Stomach smooth muscle (tissue), 2 donors: ENCODE results near the gene FDX1.
"Not testable (repeated sequence)": the region's sequence is repeated elsewhere in the genome, so short reads cannot be mapped to it uniquely, and the experiment has no call there.

Experiments used
- H3K27ac ChIP-seq: one replicate; pipeline ENCODE4 v1.7.0; 2013; ENCODE audit warnings: mild to moderate bottlenecking, low read length, inconsistent platforms
- H3K27me3 ChIP-seq, 2 donors: one replicate each; pipeline ENCODE4 v1.7.0; 2013; ENCODE audit warnings: low read length in 2 of 2; ENCODE audit not compliant: insufficient read depth in 2 of 2, control insufficient read depth in 1 of 2
- H3K36me3 ChIP-seq, 2 donors: one replicate each; pipeline ENCODE4 v1.7.0; 2013; ENCODE audit warnings: low read length in 2 of 2; ENCODE audit not compliant: control insufficient read depth in 2 of 2, insufficient read depth in 2 of 2
- H3K4me1 ChIP-seq: one replicate; pipeline ENCODE4 v1.7.0; 2013; ENCODE audit warnings: low read length; ENCODE audit not compliant: control insufficient read depth, insufficient read depth
- H3K4me3 ChIP-seq, 2 donors: one replicate each; pipeline ENCODE4 v1.7.0; 2013; ENCODE audit warnings: low read length in 2 of 2
- H3K9ac ChIP-seq, 2 donors: one replicate each; pipeline ENCODE4 v1.7.0; 2013; ENCODE audit warnings: low read length in 2 of 2, mild to moderate bottlenecking in 1 of 2
- H3K9me3 ChIP-seq, 2 donors: one replicate each; pipeline ENCODE4 v1.7.0; 2013; ENCODE audit warnings: low read length in 2 of 2; ENCODE audit not compliant: control insufficient read depth in 2 of 2
- donor health status: healthy.
- donor health status: Pancreatic carcinoma.

The FDX1 gene

GRCh38 chr11:110429731-110430266, at the start of gene FDX1:
Gene FDX1 (plus strand): TSS chr11:110429948. CDS start chr11:110430121, 173 bp downstream.
- Histone ChIP-seq H3K9me3 (no peaks in the 10 kb centered on the region), H3K36me3 (no peaks in the 10 kb centered on the region), H3K4me1 (no peaks in the 10 kb centered on the region), H3K27me3 (no peaks in the 10 kb centered on the region), H3K4me3 (peak within 1 kb of the TSS; percentile 91 to 98), H3K27ac (peak within 1 kb of the TSS; percentile 74), H3K9ac (peak within 1 kb of the TSS; percentile 95)

- H3K27ac ChIP-seq, result no peak overlapping the region
- no peaks in the 10 kb centered on the region for H3K27me3 ChIP-seq
- H3K36me3 ChIP-seq, result no peaks in the 10 kb centered on the region
- no peaks in the 10 kb centered on the region for H3K9me3 ChIP-seq
- peaks cover 13% of the 10 kb centered on the region for H3K4me1 ChIP-seq
- no peak overlapping the region for H3K4me3 ChIP-seq
- no peak overlapping the region for H3K9ac ChIP-seq
Measured at GRCh38 chr11:110380836-110381622, 48.7 kb upstream of the FDX1 start.

GRCh38 chr11:110388231-110388630, 41.5 kb upstream of the FDX1 start:
- H3K36me3 ChIP-seq, H3K4me1 ChIP-seq, H3K27ac ChIP-seq, H3K27me3 ChIP-seq, H3K9me3 ChIP-seq, H3K9ac ChIP-seq, H3K4me3 ChIP-seq: not testable (repeated sequence)

GRCh38 chr11:110389965-110390364, 39.8 kb upstream of the FDX1 start:
- Histone ChIP-seq H3K27ac (no peak overlapping the region), H3K27me3 (no peaks in the 10 kb centered on the region), H3K9me3 (no peaks in the 10 kb centered on the region), H3K36me3 (no peaks in the 10 kb centered on the region), H3K4me1 (no peaks in the 10 kb centered on the region), H3K4me3 (no peak overlapping the region), H3K9ac (no peak overlapping the region)

GRCh38 chr11:110392056-110392455, 37.7 kb upstream of the FDX1 start:
- no peaks in the 10 kb centered on the region for H3K9me3 ChIP-seq
- H3K27me3 ChIP-seq, result no peaks in the 10 kb centered on the region
- no peaks in the 10 kb centered on the region for H3K4me1 ChIP-seq
- H3K27ac ChIP-seq, result no peak overlapping the region
- no peak overlapping the region for H3K4me3 ChIP-seq
- H3K36me3 ChIP-seq, result no peaks in the 10 kb centered on the region
- no peak overlapping the region for H3K9ac ChIP-seq

- H3K36me3 ChIP-seq, H3K9ac ChIP-seq, H3K9me3 ChIP-seq, H3K27me3 ChIP-seq, H3K4me3 ChIP-seq, H3K27ac ChIP-seq, H3K4me1 ChIP-seq: not testable (repeated sequence)
Measured at GRCh38 chr11:110397668-110398286, 32.0 kb upstream of the FDX1 start.

- H3K4me1 ChIP-seq, H3K27me3 ChIP-seq, H3K27ac ChIP-seq, H3K9ac ChIP-seq, H3K36me3 ChIP-seq, H3K9me3 ChIP-seq, H3K4me3 ChIP-seq: not testable (repeated sequence)
Measured at GRCh38 chr11:110403585-110403984, 26.2 kb upstream of the FDX1 start.

- H3K27me3 ChIP-seq, H3K4me3 ChIP-seq, H3K36me3 ChIP-seq, H3K9ac ChIP-seq, H3K4me1 ChIP-seq, H3K9me3 ChIP-seq, H3K27ac ChIP-seq: not testable (repeated sequence)
Measured at GRCh38 chr11:110405636-110406035, 24.1 kb upstream of the FDX1 start.

GRCh38 chr11:110407315-110407714, 22.4 kb upstream of the FDX1 start:
- no peaks in the 10 kb centered on the region for H3K4me1 ChIP-seq
- no peak overlapping the region for H3K4me3 ChIP-seq
- no peak overlapping the region for H3K9ac ChIP-seq
- no peak overlapping the region for H3K27ac ChIP-seq
- H3K9me3 ChIP-seq, result no peaks in the 10 kb centered on the region
- no peaks in the 10 kb centered on the region for H3K27me3 ChIP-seq
- no peaks in the 10 kb centered on the region for H3K36me3 ChIP-seq

- Histone ChIP-seq H3K4me1 (no peaks in the 10 kb centered on the region), H3K9me3 (no peaks in the 10 kb centered on the region), H3K9ac (no peak overlapping the region), H3K27ac (no peak overlapping the region), H3K27me3 (no peaks in the 10 kb centered on the region), H3K36me3 (no peaks in the 10 kb centered on the region), H3K4me3 (no peak overlapping the region)
Measured at GRCh38 chr11:110409174-110409573, 20.6 kb upstream of the FDX1 start.

- no peaks in the 10 kb centered on the region for H3K4me1 ChIP-seq
- no peaks in the 10 kb centered on the region for H3K9me3 ChIP-seq
- no peaks in the 10 kb centered on the region for H3K36me3 ChIP-seq
- no peaks in the 10 kb centered on the region for H3K27me3 ChIP-seq
- H3K4me3 ChIP-seq, result no peak overlapping the region
- H3K27ac ChIP-seq, result no peak overlapping the region
- no peak overlapping the region for H3K9ac ChIP-seq
Measured at GRCh38 chr11:110410651-110411050, 19.1 kb upstream of the FDX1 start.
